Measurements from ENCODE around the gene SMC1B.

Gene SMC1B

GRCh38 chr22:45318558-45319323, 94.7 kb downstream of the SMC1B start:
- DNase-seq = no peak

GRCh38 chr22:45318168-45318557, 95.2 kb downstream of the SMC1B start:
- peak; percentile 81 for DNase-seq

GRCh38 chr22:45317551-45318167, 95.7 kb downstream of the SMC1B start:
- no peak for DNase-seq

- no peak for DNase-seq
These were observed 96.4 kb downstream of the SMC1B start for GRCh38 chr22:45316796-45317526.

GRCh38 chr22:45314786-45315185, 98.6 kb downstream of the SMC1B start:
- DNase-seq = no peak

- no peak for DNase-seq
These were observed 99.2 kb downstream of the SMC1B start for GRCh38 chr22:45314054-45314721.

- no peak for DNase-seq
These were observed 100.5 kb downstream of the SMC1B start for GRCh38 chr22:45312856-45313255.

GRCh38 chr22:45312415-45312814, 101.0 kb downstream of the SMC1B start:
- no peak for DNase-seq

- DNase-seq = no peak
These were observed 102.3 kb downstream of the SMC1B start for GRCh38 chr22:45310977-45311531.

- DNase-seq = no peak
These were observed 102.9 kb downstream of the SMC1B start for GRCh38 chr22:45310331-45310976.

GRCh38 chr22:45309422-45310227, 103.8 kb downstream of the SMC1B start, which contains the start of gene FAM118A:
Gene FAM118A, plus strand, starts transcription at chr22:45309934. Its CDS starts 12,446 bp downstream, at chr22:45322380.
- DNase-seq = peak; percentile 98

- no peak for DNase-seq
These were observed 104.4 kb downstream of the SMC1B start for GRCh38 chr22:45308957-45309421.

GRCh38 chr22:45308391-45308956, 104.9 kb downstream of the SMC1B start:
- no peak for DNase-seq

- DNase-seq = no peak
These were observed 107.3 kb downstream of the SMC1B start for GRCh38 chr22:45306139-45306538.

- no peak for DNase-seq
These were observed 107.8 kb downstream of the SMC1B start for GRCh38 chr22:45305456-45306075.

GRCh38 chr22:45304971-45305370, 108.4 kb downstream of the SMC1B start:
- no peak for DNase-seq

- DNase-seq = no peak
These were observed 110.2 kb downstream of the SMC1B start for GRCh38 chr22:45303181-45303580.

GRCh38 chr22:45302751-45303150, 110.6 kb downstream of the SMC1B start:
- no peak for DNase-seq

GRCh38 chr22:45298934-45299505, 114.4 kb downstream of the SMC1B start:
- DNase-seq = no peak
